Caco-2 (cell line): ENCODE results near the gene BACE2. TPM values are rescaled to one million over a fixed set of nuclear protein-coding genes. Genes with fewer than 3 reads are reported as not detected.

Source experiments
- BruUV-seq: library from RNA; stranded (reverse); fragments of 400-500 nt; replicated peaks from 2 replicates; lab custom pipeline; 2021; lab: Mats Ljungman, UMichigan
- CTCF ChIA-PET: fragments of 300-600 bp; sonication (Branson Sonifier 250); formaldehyde crosslinking; loops from one replicate; lab custom pipeline; 2022; ENCODE audit warnings: antibody characterized with exemption; lab: Charles Lee
- POLR2A ChIA-PET: fragments of 300-600 bp; sonication (Branson Sonifier 250); formaldehyde crosslinking; loops from one replicate; lab custom pipeline; 2022; ENCODE audit warnings: antibody characterized with exemption; lab: Charles Lee
- DNase-seq, 2 experiments: peaks; one replicate each; pipeline versions ENCODE4 v3.0.0 to v3.0.0-alpha.2; 2020 to 2022
- H3K27me3 ChIP-seq: replicated peaks from 2 replicates; pipeline ENCODE4 v1.6.0; 2011; ENCODE audit warnings: low read length; ENCODE audit not compliant: control insufficient read depth, insufficient read depth
- H3K36me3 ChIP-seq: 2 replicates; pipeline ENCODE4 v1.5.1; 2011; ENCODE audit warnings: low read length; ENCODE audit not compliant: control insufficient read depth, insufficient read depth
- H3K4me1 ChIP-seq: fragments of 250-450 bp; sonication (Bioruptor Pico); 2 replicates; pipeline ENCODE4 v1.5.1; 2020; ENCODE audit warnings: mild to moderate bottlenecking
- H3K4me3 ChIP-seq: 2 replicates; pipeline ENCODE4 v1.5.1; 2011; ENCODE audit warnings: low read depth, mild to moderate bottlenecking, control low read depth, low read length
- H3K9me3 ChIP-seq: fragments of 250-450 bp; sonication (Bioruptor Pico); 2 replicates; pipeline ENCODE4 v1.5.1; 2020; ENCODE audit warnings: mild to moderate bottlenecking, moderate library complexity
- H3K27ac Mint-ChIP-seq: one replicate; pipeline ENCODE4 v1.8.0; 2022; ENCODE audit warnings: mixed read lengths; ENCODE audit not compliant: unreplicated experiment
- H3K27me3 Mint-ChIP-seq: one replicate; pipeline ENCODE4 v1.8.0; 2022; ENCODE audit warnings: mixed read lengths; ENCODE audit not compliant: insufficient read depth, unreplicated experiment
- H3K36me3 Mint-ChIP-seq: one replicate; pipeline ENCODE4 v1.8.0; 2022; ENCODE audit warnings: mild to moderate bottlenecking, mixed read lengths; ENCODE audit not compliant: insufficient read depth, unreplicated experiment
- H3K4me1 Mint-ChIP-seq: one replicate; pipeline ENCODE4 v1.8.0; 2022; ENCODE audit warnings: low read depth, mixed read lengths; ENCODE audit not compliant: unreplicated experiment
- H3K4me3 Mint-ChIP-seq: one replicate; pipeline ENCODE4 v1.8.0; 2022; ENCODE audit warnings: mild to moderate bottlenecking, moderate library complexity, mixed read lengths; ENCODE audit not compliant: unreplicated experiment
- H3K9me3 Mint-ChIP-seq: one replicate; pipeline ENCODE4 v1.8.0; 2022; ENCODE audit warnings: mixed read lengths; ENCODE audit not compliant: unreplicated experiment
- intact Hi-C: fragments of 100-400 bp; cut with micrococcal nuclease; formaldehyde crosslinking; loops from one replicate; pipeline ENCODE4 v1.10.0; 2022; ENCODE audit not compliant: unreplicated experiment
- total RNA-seq: library from RNA; stranded (reverse); gene quantifications from 2 replicates; pipeline ENCODE4 v1.2.3, GENCODE V29; 2022
- TF ChIP-seq, protein P1 (sequence below), 2 experiments: fragments of 200-600 bp in 1 of 2; IDR thresholded peaks; 1 replicate in 1 of 2; 2 replicates in 1 of 2; pipeline versions ENCODE4 v1.5.1 to v1.8.0; 2011 to 2022; ENCODE audit warnings: antibody characterized with exemption in 1 of 2, control low read depth in 1 of 2, inconsistent platforms in 1 of 2, low read depth in 1 of 2, low read length in 1 of 2, mild to moderate bottlenecking in 1 of 2, moderate library complexity in 1 of 2; ENCODE audit not compliant: insufficient read depth in 1 of 2, severe bottlenecking in 1 of 2, unreplicated experiment in 1 of 2

BACE2 gene
- total RNA-seq, 1 experiment from 2014 or later, result 8.8 TPM

DNA sequence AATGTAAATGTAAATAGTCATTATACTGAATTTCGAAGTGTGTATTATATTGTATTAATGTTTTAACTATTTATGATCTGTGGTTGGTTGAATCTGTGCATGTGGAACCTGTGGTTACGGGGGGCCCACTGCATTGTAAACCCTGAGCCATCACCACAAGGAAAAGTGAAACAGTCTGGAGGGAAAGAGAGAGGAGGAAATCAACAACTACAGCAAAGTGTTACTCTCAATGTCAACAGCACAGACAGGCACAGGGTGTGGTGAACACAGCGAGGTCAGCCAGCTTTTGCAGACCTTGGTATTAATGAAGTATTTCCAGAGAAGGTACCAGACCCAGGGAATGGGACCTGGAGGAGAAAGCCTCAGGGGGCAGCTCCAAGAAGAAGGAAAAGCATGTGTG is 37.1 kb upstream of the BACE2 start:
- intact Hi-C loops, result no loop called here
- DNase-seq, result no peak
- Mint-ChIP-seq H3K4me1 (no peaks in the 10 kb centered on the region), H3K27me3 (peaks cover 11% of the 10 kb centered on the region), H3K9me3 (no peaks in the 10 kb centered on the region), H3K4me3 (no peak overlapping the region), H3K36me3 (no peaks in the 10 kb centered on the region), H3K27ac (no peak overlapping the region)
- TF ChIP-seq, protein P1, sequence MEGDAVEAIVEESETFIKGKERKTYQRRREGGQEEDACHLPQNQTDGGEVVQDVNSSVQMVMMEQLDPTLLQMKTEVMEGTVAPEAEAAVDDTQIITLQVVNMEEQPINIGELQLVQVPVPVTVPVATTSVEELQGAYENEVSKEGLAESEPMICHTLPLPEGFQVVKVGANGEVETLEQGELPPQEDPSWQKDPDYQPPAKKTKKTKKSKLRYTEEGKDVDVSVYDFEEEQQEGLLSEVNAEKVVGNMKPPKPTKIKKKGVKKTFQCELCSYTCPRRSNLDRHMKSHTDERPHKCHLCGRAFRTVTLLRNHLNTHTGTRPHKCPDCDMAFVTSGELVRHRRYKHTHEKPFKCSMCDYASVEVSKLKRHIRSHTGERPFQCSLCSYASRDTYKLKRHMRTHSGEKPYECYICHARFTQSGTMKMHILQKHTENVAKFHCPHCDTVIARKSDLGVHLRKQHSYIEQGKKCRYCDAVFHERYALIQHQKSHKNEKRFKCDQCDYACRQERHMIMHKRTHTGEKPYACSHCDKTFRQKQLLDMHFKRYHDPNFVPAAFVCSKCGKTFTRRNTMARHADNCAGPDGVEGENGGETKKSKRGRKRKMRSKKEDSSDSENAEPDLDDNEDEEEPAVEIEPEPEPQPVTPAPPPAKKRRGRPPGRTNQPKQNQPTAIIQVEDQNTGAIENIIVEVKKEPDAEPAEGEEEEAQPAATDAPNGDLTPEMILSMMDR (IDR thresholded peaks at IDR 0.05; ENCODE audit: insufficient read depth in 1 of 2, low read depth in 1 of 2, low read length in 1 of 2, severe bottlenecking in 1 of 2, unreplicated experiment in 1 of 2), result no peak
- H3K4me3 ChIP-seq, result no peak overlapping the region
- no TSS peak for BruUV-seq
- no peaks in the 10 kb centered on the region for H3K4me1 ChIP-seq
- POLR2A ChIA-PET, result no interaction called here
- H3K36me3 ChIP-seq, result no peaks in the 10 kb centered on the region
- H3K27me3 ChIP-seq, result no peaks in the 10 kb centered on the region
- H3K9me3 ChIP-seq, result no peaks in the 10 kb centered on the region
- CTCF ChIA-PET, result no interaction called here

GRCh38 chr21:41133874-41134522 is 34.0 kb upstream of the BACE2 start:
- Histone ChIP-seq H3K27me3 (no peaks in the 10 kb centered on the region), H3K9me3 (no peaks in the 10 kb centered on the region), H3K4me3 (no peak overlapping the region), H3K36me3 (no peaks in the 10 kb centered on the region), H3K4me1 (no peaks in the 10 kb centered on the region)
- Mint-ChIP-seq H3K27ac (no peak overlapping the region), H3K36me3 (no peaks in the 10 kb centered on the region), H3K4me1 (no peaks in the 10 kb centered on the region), H3K27me3 (peaks cover 14% of the 10 kb centered on the region), H3K9me3 (no peaks in the 10 kb centered on the region), H3K4me3 (no peak overlapping the region)
- intact Hi-C loops, result loop anchor here (1.0 kb wide), 1 partner anchor 13 kb away; no protein-coding TSS in a partner anchor
- TF ChIP-seq, protein P1 (IDR thresholded peaks at IDR 0.05; ENCODE audit: insufficient read depth in 1 of 2, low read depth in 1 of 2, low read length in 1 of 2, severe bottlenecking in 1 of 2, unreplicated experiment in 1 of 2), result peak; percentile 43 to 67
- POLR2A ChIA-PET, result no interaction called here
- BruUV-seq, result no TSS peak
- DNase-seq, result peak in 1 of 2 experiments; percentile 43
- CTCF ChIA-PET, result interaction anchor here (1.3 to 1.6 kb wide), 3 partner anchors 9 to 990 kb away, joined by 3 to 7 read pairs (median 6); no protein-coding TSS in a partner anchor

- no peaks in the 10 kb centered on the region for H3K9me3 ChIP-seq
- ChIA-PET POLR2A (no interaction called here), CTCF (interaction anchor here (1.1 kb wide), 1 partner anchor 28 kb away, joined by 3 read pairs; no protein-coding TSS in a partner anchor)
- no TSS peak for BruUV-seq
- H3K4me1 ChIP-seq, result no peaks in the 10 kb centered on the region
- no peaks in the 10 kb centered on the region for H3K4me1 Mint-ChIP-seq
- intact Hi-C loops, result no loop called here
- DNase-seq, result no peak
- H3K27ac Mint-ChIP-seq, result no peak overlapping the region
- peaks cover 11% of the 10 kb centered on the region for H3K27me3 Mint-ChIP-seq
- H3K4me3 ChIP-seq, result no peak overlapping the region
- no peak overlapping the region for H3K4me3 Mint-ChIP-seq
- H3K36me3 Mint-ChIP-seq, result no peaks in the 10 kb centered on the region
- H3K36me3 ChIP-seq, result no peaks in the 10 kb centered on the region
- H3K9me3 Mint-ChIP-seq, result no peaks in the 10 kb centered on the region
- TF ChIP-seq, protein P1 (IDR thresholded peaks at IDR 0.05; ENCODE audit: insufficient read depth in 1 of 2, low read depth in 1 of 2, low read length in 1 of 2, severe bottlenecking in 1 of 2, unreplicated experiment in 1 of 2), result no peak
- H3K27me3 ChIP-seq, result no peaks in the 10 kb centered on the region
Measured at GRCh38 chr21:41135746-41136145, 32.2 kb upstream of the BACE2 start.
